Measurements from ENCODE around the gene KRT5. TPM values are rescaled to one million over a fixed set of nuclear protein-coding genes. Genes with fewer than 3 reads are reported as not detected.

Gene KRT5
- total and polyA plus RNA-seq, 2 of the 13 experiments (the other 11 are each of a cell fraction or from before 2014, with no cell fraction given), result 0.08 TPM; not detected in 1

DNA sequence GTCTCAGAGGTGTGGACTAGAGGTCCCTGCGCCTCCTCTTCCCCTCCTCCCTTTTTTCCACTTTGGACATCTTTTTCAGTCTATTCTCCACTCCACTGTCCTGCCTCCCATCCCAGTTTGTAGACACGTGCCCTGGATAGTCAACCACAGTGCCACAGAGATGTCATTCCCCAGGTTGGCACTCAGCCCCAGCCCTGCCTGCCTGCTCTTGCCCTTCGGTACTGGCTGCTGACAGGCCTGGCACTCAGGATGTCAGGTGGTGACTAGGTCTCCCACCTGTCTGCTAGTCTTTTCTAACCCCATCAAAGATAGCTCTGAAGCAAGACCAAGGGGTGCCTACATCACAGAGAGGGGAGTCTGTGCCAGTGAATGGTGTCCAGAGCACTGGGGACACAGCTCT is 16.9 kb upstream of the KRT5 start:
- ChIA-PET CTCF (ENCODE audit: low intra/inter-chr PET ratio, low total read pairs) (no interaction called here), POLR2A (no interaction called here)
- Histone ChIP-seq H3K4me3 (replicated peaks in 1 of 3; ENCODE audit: insufficient read depth in 1 of 3, low read depth in 2 of 3, low read length in 3 of 3) (no peak overlapping the region), H3K27me3 (ENCODE audit: control insufficient read depth in 1 of 2, insufficient read depth in 2 of 2, low read length in 2 of 2) (peaks cover 2 to 11% of the 10 kb centered on the region in 2 experiments; a peak in 2 of 5 replicates), H4K20me1 (ENCODE audit: insufficient read depth, low read length) (no peaks in the 10 kb centered on the region), H3K9me3 (ENCODE audit: low read length) (no peaks in the 10 kb centered on the region), H3K79me2 (ENCODE audit: insufficient read depth, low read length) (no peaks in the 10 kb centered on the region), H3K4me2 (ENCODE audit: low read depth, low read length) (no peak overlapping the region), H3K27ac (ENCODE audit: extremely low read length, insufficient read depth, low read length) (no peak overlapping the region), H3K9ac (ENCODE audit: insufficient read depth, low read depth, low read length) (no peak overlapping the region), H3K4me1 (ENCODE audit: insufficient read depth, low read length) (no peaks in the 10 kb centered on the region), H3K36me3 (replicated peaks in 1 of 2; ENCODE audit: control insufficient read depth in 1 of 2, insufficient read depth in 2 of 2, low read length in 2 of 2) (no peaks in the 10 kb centered on the region), H2AFZ (ENCODE audit: low read length) (no peak overlapping the region)
- intact Hi-C loops (cut with micrococcal nuclease; ENCODE audit: unreplicated experiment), result no loop called here
- FAIRE-seq (no peak), ATAC-seq (no peak), DNase-seq (ENCODE audit: low spot score) (no peak)
- 13% methylated on average over 3 of the region's 3 CpGs for WGBS (ENCODE audit: low lambda C conversion rate)
- no TSS peak for BruUV-seq (replicated peaks)
- in situ Hi-C loops (cut with HindIII; ENCODE audit: extremely low pct_ligation_motif_present, low pct_unique_long_range_greater_than_20kb), result loop anchor here (25.0 kb wide), 1 partner anchor 400 kb away; no protein-coding TSS in a partner anchor
- TF ChIP-seq SAP130 (CRISPR knock-in tag; IDR thresholded peaks at IDR 0.05; ENCODE audit: low read depth) (no peak), NFKBIZ (CRISPR knock-in tag; IDR thresholded peaks at IDR 0.05) (no peak), ZNF207 (IDR thresholded peaks at IDR 0.05; ENCODE audit: borderline replicate concordance) (no peak), ZSCAN31 (CRISPR knock-in tag; IDR thresholded peaks at IDR 0.05; ENCODE audit: low read depth) (no peak), MAFF (IDR thresholded peaks at IDR 0.05; ENCODE audit: low read depth, low read length) (no peak), NFATC3 (CRISPR knock-in tag; IDR thresholded peaks at IDR 0.05) (no peak), DPF2 (CRISPR knock-in tag; IDR thresholded peaks at IDR 0.05; ENCODE audit: borderline replicate concordance, low read depth) (no peak), MEIS2 (CRISPR knock-in tag; IDR thresholded peaks at IDR 0.05) (no peak), NCOA5 (CRISPR knock-in tag; IDR thresholded peaks at IDR 0.05) (no peak), HOXA7 (CRISPR knock-in tag; IDR thresholded peaks at IDR 0.05) (no peak), IKZF4 (CRISPR knock-in tag; IDR thresholded peaks at IDR 0.05; ENCODE audit: borderline replicate concordance, low read depth, not compliant biosample characterization) (no peak)
- TF ChIP-seq, protein P1, sequence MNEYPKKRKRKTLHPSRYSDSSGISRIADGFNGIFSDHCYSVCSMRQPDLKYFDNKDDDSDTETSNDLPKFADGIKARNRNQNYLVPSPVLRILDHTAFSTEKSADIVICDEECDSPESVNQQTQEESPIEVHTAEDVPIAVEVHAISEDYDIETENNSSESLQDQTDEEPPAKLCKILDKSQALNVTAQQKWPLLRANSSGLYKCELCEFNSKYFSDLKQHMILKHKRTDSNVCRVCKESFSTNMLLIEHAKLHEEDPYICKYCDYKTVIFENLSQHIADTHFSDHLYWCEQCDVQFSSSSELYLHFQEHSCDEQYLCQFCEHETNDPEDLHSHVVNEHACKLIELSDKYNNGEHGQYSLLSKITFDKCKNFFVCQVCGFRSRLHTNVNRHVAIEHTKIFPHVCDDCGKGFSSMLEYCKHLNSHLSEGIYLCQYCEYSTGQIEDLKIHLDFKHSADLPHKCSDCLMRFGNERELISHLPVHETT (CRISPR knock-in tag; conservative IDR thresholded peaks at IDR 0.05), result no peak
- TF ChIP-seq, protein P2, sequence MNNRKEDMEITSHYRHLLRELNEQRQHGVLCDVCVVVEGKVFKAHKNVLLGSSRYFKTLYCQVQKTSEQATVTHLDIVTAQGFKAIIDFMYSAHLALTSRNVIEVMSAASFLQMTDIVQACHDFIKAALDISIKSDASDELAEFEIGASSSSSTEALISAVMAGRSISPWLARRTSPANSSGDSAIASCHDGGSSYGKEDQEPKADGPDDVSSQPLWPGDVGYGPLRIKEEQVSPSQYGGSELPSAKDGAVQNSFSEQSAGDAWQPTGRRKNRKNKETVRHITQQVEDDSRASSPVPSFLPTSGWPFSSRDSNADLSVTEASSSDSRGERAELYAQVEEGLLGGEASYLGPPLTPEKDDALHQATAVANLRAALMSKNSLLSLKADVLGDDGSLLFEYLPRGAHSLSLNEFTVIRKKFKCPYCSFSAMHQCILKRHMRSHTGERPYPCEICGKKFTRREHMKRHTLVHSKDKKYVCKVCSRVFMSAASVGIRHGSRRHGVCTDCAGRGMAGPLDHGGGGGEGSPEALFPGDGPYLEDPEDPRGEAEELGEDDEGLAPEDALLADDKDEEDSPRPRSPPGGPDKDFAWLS (CRISPR knock-in tag; IDR thresholded peaks at IDR 0.05; ENCODE audit: borderline replicate concordance), result no peak
- TF ChIP-seq, protein P3, sequence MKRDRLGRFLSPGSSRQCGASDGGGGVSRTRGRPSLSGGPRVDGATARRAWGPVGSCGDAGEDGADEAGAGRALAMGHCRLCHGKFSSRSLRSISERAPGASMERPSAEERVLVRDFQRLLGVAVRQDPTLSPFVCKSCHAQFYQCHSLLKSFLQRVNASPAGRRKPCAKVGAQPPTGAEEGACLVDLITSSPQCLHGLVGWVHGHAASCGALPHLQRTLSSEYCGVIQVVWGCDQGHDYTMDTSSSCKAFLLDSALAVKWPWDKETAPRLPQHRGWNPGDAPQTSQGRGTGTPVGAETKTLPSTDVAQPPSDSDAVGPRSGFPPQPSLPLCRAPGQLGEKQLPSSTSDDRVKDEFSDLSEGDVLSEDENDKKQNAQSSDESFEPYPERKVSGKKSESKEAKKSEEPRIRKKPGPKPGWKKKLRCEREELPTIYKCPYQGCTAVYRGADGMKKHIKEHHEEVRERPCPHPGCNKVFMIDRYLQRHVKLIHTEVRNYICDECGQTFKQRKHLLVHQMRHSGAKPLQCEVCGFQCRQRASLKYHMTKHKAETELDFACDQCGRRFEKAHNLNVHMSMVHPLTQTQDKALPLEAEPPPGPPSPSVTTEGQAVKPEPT (CRISPR knock-in tag; IDR thresholded peaks at IDR 0.05; ENCODE audit: low read depth), result no peak
- TF ChIP-seq, protein P4, sequence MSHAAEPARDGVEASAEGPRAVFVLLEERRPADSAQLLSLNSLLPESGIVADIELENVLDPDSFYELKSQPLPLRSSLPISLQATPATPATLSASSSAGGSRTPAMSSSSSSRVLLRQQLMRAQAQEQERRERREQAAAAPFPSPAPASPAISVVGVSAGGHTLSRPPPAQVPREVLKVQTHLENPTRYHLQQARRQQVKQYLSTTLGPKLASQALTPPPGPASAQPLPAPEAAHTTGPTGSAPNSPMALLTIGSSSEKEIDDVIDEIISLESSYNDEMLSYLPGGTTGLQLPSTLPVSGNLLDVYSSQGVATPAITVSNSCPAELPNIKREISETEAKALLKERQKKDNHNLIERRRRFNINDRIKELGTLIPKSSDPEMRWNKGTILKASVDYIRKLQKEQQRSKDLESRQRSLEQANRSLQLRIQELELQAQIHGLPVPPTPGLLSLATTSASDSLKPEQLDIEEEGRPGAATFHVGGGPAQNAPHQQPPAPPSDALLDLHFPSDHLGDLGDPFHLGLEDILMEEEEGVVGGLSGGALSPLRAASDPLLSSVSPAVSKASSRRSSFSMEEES (CRISPR knock-in tag; IDR thresholded peaks at IDR 0.05), result no peak
- TF ChIP-seq, protein P5, sequence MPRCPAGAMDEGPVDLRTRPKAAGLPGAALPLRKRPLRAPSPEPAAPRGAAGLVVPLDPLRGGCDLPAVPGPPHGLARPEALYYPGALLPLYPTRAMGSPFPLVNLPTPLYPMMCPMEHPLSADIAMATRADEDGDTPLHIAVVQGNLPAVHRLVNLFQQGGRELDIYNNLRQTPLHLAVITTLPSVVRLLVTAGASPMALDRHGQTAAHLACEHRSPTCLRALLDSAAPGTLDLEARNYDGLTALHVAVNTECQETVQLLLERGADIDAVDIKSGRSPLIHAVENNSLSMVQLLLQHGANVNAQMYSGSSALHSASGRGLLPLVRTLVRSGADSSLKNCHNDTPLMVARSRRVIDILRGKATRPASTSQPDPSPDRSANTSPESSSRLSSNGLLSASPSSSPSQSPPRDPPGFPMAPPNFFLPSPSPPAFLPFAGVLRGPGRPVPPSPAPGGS (CRISPR knock-in tag; IDR thresholded peaks at IDR 0.05), result no peak
- TF ChIP-seq, protein P6, sequence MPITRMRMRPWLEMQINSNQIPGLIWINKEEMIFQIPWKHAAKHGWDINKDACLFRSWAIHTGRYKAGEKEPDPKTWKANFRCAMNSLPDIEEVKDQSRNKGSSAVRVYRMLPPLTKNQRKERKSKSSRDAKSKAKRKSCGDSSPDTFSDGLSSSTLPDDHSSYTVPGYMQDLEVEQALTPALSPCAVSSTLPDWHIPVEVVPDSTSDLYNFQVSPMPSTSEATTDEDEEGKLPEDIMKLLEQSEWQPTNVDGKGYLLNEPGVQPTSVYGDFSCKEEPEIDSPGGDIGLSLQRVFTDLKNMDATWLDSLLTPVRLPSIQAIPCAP (CRISPR knock-in tag; IDR thresholded peaks at IDR 0.05; ENCODE audit: low read depth), result no peak
